H54 (cell line): ENCODE data around the gene PFKFB1.

Experiments used
- DNase-seq: peaks from one replicate; pipeline ENCODE4 v3.0.0; 2011; ENCODE audit warnings: low spot score, mixed read lengths; ENCODE audit not compliant: insufficient read length
- FAIRE-seq: peaks from 3 replicates; lab custom pipeline; 2011; peaks lifted over from hg19 to GRCh38; lab: Jason Lieb, UNC
- POLR2A ChIP-seq: IDR thresholded peaks from 2 replicates; pipeline ENCODE4 v1.6.1; 2011; ENCODE audit warnings: low read depth, mild to moderate bottlenecking, low read length

Gene PFKFB1

DNA sequence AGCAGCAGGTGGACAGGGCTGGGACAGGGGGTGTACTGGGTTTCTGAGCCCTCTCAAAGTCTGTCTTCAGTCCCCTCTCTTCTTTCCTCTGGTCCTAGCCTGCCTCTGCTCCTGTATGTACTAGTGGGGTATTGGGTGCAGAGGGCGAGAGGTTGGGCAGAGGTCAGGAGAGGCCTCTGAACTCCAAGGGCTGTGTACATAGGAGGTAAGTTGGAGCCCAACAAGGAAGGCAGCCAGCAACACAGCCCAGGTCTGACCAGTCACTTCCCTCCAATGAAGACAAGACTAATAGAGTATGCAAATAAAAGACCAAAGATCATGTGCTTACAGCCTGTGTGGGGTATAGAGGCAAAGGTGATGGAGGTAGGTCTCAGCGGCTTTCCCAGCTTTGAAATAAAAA lies at the start of gene PFKFB1:
Gene PFKFB1, minus strand, starts transcription at position 90 of the 400 bp plus-strand sequence. CDS start 181 bp downstream, outside the sequence.
- no peak for TF ChIP-seq POLR2A
- no peak for FAIRE-seq

DNA sequence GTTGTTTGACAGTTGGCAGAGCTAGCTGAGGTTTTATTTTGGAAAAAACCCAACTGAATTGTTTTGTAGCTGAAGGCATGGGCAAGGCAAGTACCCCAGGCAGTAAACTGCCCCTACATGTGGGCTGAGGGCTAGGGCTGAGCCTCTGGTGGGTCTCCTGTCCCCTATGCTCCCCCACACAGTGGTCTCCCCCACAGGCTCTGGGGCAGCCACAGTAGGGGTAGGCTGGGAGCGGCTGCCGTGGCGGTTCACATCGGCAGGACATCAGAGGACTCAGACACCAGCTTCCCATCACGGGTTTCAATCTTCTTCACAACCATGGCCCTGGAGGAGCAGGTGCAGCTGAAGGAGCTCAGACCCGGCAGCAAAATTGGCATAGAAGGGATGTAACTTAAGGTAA lies 47.5 kb upstream of the PFKFB1 start:
- no peak for FAIRE-seq
- TF ChIP-seq POLR2A: no peak
- no peak for DNase-seq

More for the DNA sequence above, at the start of gene PFKFB1:
- no peak for DNase-seq

DNA sequence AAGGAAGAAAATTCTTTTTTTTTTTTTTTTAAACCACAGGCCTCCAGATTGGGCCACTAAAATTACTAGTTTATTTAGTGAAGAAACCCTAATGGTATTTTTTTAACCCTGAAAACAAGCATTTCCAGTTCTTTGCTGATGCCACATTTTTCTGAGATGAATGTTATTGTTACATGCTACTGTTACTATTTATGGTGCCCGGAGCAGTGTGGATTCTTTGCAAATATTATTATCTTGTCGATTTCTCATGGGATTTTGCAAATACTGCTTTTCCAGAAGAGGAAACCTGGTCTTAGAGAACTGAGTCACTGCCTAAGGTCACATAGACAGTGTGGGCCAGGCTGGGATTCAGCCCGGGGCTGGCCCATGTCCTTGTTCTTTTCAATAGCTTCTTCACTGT lies 45.5 kb upstream of the PFKFB1 start:
- TF ChIP-seq POLR2A: no peak
- FAIRE-seq (no peak), DNase-seq (no peak)

DNA sequence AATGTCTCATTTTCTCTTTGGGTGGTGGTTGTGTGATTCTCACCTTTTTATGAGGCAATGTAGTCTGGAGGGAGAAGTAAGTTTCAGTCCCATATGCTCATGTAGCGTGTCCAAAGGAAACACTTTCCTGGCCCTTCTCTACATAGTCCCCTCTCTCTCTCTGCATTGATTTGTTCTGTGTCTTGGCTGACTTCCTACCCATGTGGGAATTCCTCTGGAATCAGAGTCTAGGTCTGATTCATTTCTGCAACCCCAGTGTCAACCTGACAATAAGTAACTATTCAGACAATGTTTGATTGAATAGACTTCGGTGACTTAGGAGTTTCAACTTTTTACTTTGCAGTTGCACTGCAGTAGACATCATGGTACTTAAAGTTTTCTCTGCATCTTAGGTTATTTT lies 39.4 kb upstream of the PFKFB1 start:
- no peak for TF ChIP-seq POLR2A
- DNase-seq (no peak), FAIRE-seq (no peak)

DNA sequence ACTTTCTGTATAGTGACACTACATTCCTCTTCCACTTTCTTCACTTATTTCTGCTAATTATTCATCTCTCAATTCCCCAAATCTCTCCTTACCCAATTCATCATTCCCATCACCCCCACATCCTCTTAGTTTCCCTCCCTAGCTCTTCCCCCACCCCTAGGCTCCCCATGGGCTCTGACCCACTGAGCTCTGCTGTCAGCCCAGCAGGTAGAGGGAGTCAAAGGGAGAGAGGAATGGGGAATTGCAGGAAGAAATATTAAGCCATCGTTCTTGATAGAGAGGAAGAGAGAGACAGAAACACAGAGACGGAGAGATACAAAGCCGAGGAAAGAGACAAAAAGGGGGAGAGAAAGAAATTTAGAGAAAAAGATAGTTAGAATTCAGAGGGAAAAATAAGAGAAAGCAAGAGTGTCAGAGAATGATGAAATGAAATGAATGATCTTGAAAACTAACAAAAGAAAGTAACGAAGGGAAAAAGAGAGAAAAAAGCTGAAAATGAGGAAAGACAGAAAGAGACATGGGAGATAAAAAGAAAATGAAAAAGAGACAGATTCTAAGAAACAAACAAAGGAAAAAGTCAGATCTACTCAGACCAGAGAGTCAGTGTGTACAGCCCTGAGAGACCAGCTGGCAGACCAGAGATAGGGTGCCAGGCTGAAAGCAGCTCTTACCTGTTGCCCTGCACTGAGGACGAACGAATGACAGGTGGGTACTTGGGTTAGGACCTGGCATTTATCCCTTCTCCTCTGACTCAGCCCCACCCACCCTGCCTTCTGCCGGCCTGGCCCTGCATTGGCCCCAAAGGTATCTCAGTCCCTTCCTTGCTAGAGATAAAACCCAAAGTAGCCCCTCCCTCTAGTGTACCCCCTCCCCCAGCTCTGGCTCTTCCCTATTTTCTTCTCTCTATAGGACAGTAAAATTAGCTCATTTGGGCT lies 36.5 kb upstream of the PFKFB1 start, which contains the start of gene ALAS2:
Gene ALAS2, minus strand, starts transcription at position 707 of the 935 bp plus-strand sequence. CDS start 4,977 bp downstream, outside the sequence.
- TF ChIP-seq POLR2A: no peak
- no peak for FAIRE-seq

DNA sequence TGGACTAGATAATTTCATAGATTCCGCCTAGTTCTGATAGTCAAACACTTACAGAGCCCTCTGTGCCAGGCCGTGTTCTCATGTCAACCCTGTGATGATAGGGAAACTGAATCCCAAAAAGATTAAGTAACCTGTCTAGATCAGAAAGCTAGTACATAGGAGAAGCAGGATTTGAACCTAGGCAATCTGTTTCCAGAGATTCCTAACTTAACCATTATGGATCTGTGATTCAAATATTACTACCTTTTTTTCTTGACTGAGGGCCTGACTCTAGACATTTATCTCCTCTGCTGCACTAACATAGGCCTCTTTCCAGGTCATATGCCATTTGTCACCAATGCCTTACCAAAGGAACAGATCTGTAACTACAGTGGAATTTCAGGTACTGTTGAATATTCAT lies 35.3 kb upstream of the PFKFB1 start:
- DNase-seq (no peak), FAIRE-seq (no peak)
- no peak for TF ChIP-seq POLR2A

More for the DNA sequence above, 36.5 kb upstream of the PFKFB1 start, which contains the start of gene ALAS2:
- DNase-seq: no peak

DNA sequence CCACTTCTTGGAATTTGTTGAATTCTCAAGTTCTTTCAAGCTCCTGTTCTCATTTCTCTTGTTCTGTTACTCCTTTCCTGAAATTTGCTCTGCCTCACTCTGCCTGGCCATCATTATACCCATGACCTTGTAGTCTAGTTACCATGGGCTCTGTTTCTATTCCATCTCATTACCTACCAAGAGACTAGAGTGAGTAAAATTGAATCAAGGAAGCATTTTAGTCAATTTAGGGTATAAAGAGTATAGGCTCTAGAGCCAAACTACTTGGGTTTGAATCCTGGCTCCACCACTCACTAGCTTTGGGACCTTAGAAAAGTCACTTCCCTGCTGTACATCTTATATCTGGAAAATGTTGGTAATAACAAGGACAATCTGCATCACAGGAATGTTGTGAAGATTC lies 34.6 kb upstream of the PFKFB1 start:
- FAIRE-seq (no peak), DNase-seq (no peak)
- no peak for TF ChIP-seq POLR2A

DNA sequence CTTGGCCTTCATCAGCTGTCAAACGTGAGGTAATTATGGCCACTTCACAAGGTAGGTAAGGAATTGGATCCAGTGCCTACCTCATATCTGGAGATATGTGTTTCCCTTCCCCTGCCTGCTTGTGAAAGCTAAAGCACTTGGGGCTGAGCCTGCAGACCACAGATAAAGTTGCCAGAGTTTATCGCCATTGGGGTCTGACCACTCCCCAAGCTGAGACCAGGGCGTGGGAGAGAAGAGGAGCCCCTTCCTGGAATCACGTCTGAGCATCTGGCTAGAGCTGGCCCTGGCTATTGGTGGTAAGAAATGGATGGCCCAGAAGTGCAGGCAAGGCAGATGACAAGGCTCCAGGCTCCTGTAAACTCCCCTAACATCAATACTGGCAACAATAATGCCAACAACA lies 34.1 kb upstream of the PFKFB1 start:
- FAIRE-seq: no peak
- no peak for TF ChIP-seq POLR2A
- no peak for DNase-seq

DNA sequence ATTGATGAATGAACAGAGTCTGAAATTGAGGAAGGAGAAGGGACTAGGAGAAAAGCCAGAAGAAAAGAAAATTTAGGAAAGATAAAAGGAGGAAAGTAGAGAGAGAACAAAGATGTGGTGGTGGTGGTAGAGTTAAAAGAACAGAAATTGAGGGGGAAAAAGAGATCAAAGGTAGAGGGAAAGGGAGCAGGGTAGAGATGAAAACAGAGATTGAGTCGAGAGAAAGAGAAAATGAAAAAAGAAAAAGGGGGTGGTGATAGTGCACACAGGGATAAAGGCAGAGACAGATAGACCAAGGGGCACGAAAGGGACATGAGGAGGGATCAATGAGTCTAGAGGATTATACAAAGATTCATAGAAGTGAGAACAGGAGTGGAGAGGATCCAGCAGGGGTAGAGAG lies 32.9 kb upstream of the PFKFB1 start:
- DNase-seq (no peak), FAIRE-seq (no peak)

DNA sequence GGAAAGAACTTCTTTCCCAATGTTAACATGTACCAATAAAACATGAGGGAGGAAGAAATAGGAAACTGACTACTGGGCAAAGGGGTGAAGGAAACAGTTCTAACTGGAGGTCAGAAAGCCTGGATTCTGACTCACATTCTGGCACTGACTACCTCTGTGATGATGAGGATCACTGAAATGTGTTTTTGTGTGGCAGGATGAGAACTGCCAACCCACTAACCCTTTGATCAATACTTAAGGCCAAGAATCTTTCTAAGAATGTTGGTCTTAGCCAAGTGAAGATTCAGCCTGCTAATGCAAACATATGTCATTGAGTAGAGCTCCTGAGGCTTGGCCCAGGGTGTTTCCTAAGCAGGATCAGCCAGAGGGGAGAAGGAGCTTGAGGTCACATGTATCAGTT lies 32.2 kb upstream of the PFKFB1 start:
- FAIRE-seq: no peak
- DNase-seq: no peak
- no peak for TF ChIP-seq POLR2A

More for the DNA sequence above, 32.9 kb upstream of the PFKFB1 start:
- no peak for TF ChIP-seq POLR2A

DNA sequence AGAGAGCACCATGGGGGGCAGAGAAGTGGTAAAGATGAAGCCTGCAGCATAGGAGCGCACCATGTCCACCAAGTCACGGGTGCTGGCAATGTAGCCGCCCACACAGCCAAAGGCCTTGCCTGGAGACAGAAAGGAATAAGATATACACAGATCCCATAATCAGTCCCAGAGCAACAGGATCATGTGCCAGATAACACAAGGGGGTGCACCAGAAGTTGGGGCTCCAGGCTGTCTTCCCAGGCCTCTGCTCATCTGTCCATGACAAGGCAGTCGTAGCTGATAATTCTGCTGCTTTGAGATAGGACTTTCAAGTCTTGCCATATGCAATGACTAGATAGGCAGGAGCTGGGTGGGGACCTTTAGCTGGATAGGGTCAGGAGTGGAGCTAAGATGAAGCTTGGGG lies 20.9 kb upstream of the PFKFB1 start:
- no peak for TF ChIP-seq POLR2A
- FAIRE-seq: no peak
- no peak for DNase-seq

DNA sequence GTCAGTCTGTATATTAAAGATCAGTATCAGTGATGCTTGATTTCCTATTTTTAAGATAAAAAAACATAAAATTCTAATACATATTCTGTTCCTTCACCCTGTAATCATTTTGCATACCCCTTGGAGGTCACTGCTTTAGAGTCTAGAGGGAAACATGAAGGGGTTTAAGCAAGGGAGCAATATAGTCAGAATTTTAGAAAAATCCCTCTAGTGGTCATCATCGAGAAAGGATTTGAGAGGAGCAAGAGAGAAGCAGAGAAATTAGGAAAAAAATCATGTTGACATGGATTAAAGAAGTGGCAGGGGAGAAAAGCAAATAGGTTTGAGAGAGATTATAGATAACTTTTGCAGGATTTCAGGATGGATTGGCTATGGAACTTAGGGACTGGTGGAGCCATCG lies 17.3 kb upstream of the PFKFB1 start:
- FAIRE-seq: no peak
- DNase-seq: no peak
- TF ChIP-seq POLR2A: no peak

DNA sequence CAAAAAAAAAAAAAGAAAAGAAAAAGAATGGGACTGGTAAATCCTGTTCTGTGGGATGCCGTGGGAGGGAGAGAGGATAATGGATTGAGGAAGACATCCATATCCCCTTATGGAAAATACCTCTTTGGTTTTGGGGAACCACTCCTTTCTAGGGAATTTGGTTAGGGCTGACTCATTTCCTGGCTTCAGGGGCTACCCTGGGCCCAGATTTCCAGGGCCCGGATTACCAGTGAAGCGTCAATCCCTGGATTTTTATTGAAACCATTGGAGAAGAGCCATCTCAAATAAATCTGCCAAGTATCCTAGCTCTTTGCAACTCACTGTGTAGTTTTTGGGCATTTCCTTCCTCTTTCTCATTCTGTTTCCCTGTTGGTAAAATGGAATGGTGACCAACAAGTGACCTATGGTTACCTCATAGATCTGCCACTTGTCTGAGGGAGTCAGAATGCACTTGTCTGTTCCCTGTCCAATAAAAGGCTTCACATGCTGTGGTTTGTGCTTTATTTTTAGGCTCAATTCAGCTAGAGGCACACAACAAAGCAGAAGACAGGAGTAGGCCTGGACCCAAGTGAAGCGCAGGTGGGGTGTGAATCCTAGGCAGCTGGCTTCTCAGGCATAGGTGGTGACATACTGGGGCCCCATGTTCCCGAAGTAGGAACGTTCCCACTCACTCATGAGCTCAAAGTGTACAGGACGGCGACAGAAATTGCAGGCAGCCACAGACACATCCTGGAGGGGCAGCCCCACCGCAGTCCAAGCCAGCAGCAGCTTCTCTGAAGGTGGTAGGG lies 14.8 kb upstream of the PFKFB1 start:
- DNase-seq: peak; percentile 9
- no peak for FAIRE-seq
- no peak for TF ChIP-seq POLR2A

DNA sequence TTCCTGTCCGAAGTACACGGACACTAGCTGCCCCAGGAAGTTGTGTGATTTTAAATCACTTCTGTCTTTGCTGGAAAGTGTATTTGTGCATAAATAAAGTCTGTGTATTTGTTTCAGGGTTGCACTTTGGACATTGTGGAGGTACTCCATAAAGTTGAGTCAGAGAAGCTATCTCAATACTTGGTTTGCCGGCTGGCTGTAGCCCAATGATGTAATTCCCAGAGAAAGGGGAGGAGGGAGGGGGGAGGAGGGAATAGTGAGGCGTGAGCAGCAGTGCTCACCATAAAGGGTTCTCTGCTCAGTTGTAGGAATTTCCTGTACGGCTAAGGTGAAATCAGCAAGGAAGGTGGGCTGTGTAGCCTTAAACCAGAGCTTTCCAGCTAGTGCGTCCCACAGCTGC lies 13.7 kb upstream of the PFKFB1 start:
- TF ChIP-seq POLR2A: no peak
- DNase-seq: peak; percentile 2
- FAIRE-seq: no peak
